HepG2 (cell line): Measurements from ENCODE around the gene SYNPO. TPM values are rescaled to one million over a fixed set of nuclear protein-coding genes. Genes with fewer than 3 reads are reported as not detected.

ENCODE experiments used
- ATAC-seq: fragments of 200-7000 bp; cut with Tn5 transposase; 3 replicates; pipeline ENCODE4 v1.9.1; 2020; ENCODE audit warnings: mild to moderate bottlenecking, moderate library complexity
- BruUV-seq: library from RNA; stranded (reverse); fragments of 400-500 nt; replicated peaks from 2 replicates; lab custom pipeline; 2021; lab: Mats Ljungman, UMichigan
- CTCF ChIA-PET: fragments of 300-600 bp; formaldehyde crosslinking; extraction: SDS; loops from one replicate; lab custom pipeline; 2021; ENCODE audit warnings: low total read pairs, inconsistent platforms, low intra/inter-chr PET ratio; lab: Yijun Ruan, JAX
- POLR2A ChIA-PET: fragments of 350-600 bp; sonication (Branson Sonifier 250); formaldehyde crosslinking; loops from one replicate; lab custom pipeline; 2020; ENCODE audit warnings: antibody characterized with exemption, inconsistent platforms; lab: Yijun Ruan, JAX
- DNase-seq: peaks from one replicate; pipeline ENCODE4 v3.0.0-alpha.2; 2015; ENCODE audit warnings: low spot score
- FAIRE-seq: peaks from 3 replicates; lab custom pipeline; 2011; peaks lifted over from hg19 to GRCh38; lab: Jason Lieb, UNC
- H2AFZ ChIP-seq: one replicate; pipeline ENCODE4 v1.6.1; 2011; ENCODE audit warnings: low read length, inconsistent platforms
- H3K27ac ChIP-seq: fragments of 300-600 bp; 3 replicates; pipeline ENCODE4 v1.8.0; 2011; ENCODE audit warnings: mixed run types, mild to moderate bottlenecking, mixed read lengths, low read length, inconsistent platforms; ENCODE audit not compliant: insufficient read depth; ENCODE audit errors: extremely low read length
- H3K27me3 ChIP-seq, 2 experiments: fragments of 200-600 bp in 1 of 2; 2 replicates in 1 of 2; 3 replicates in 1 of 2; pipeline versions ENCODE4 v1.6.0 to v1.8.0; 2011; ENCODE audit warnings: low read length in 2 of 2, mild to moderate bottlenecking in 2 of 2, moderate library complexity in 2 of 2, inconsistent platforms in 1 of 2; ENCODE audit not compliant: insufficient read depth in 2 of 2, control insufficient read depth in 1 of 2
- H3K36me3 ChIP-seq, 2 experiments: fragments of 200-600 bp in 1 of 2; replicated peaks in 1 of 2; 2 replicates in 1 of 2; 3 replicates in 1 of 2; pipeline versions ENCODE4 v1.5.1 to v1.8.0; 2011; ENCODE audit warnings: low read length in 2 of 2, inconsistent platforms in 1 of 2; ENCODE audit not compliant: insufficient read depth in 2 of 2, control insufficient read depth in 1 of 2
- H3K4me1 ChIP-seq: 2 replicates; pipeline ENCODE4 v1.5.1; 2012; ENCODE audit warnings: low read length, inconsistent platforms; ENCODE audit not compliant: insufficient read depth
- H3K4me2 ChIP-seq: 2 replicates; pipeline ENCODE4 v1.6.0; 2011; ENCODE audit warnings: low read depth, low read length, inconsistent platforms
- H3K4me3 ChIP-seq, 3 experiments: fragments of 200-600 bp in 1 of 3; sonication (generic), shearing (Covaris generic) in 1 of 3; replicated peaks in 1 of 3; 2 replicates each; pipeline ENCODE4 v1.5.1; 2011 to 2016; ENCODE audit warnings: low read length in 3 of 3, inconsistent platforms in 2 of 3, low read depth in 2 of 3, mild to moderate bottlenecking in 2 of 3, control low read depth in 1 of 3, mixed read lengths in 1 of 3; ENCODE audit not compliant: insufficient read depth in 1 of 3
- H3K79me2 ChIP-seq: one replicate; pipeline ENCODE4 v1.6.1; 2011; ENCODE audit warnings: low read length, inconsistent platforms; ENCODE audit not compliant: insufficient read depth
- H3K9ac ChIP-seq: 2 replicates; pipeline ENCODE4 v1.6.0; 2011; ENCODE audit warnings: mild to moderate bottlenecking, low read depth, low read length, inconsistent platforms; ENCODE audit not compliant: insufficient read depth
- H3K9me3 ChIP-seq: 2 replicates; pipeline ENCODE4 v1.5.1; 2012; ENCODE audit warnings: mild to moderate bottlenecking, low read length
- H4K20me1 ChIP-seq: 2 replicates; pipeline ENCODE4 v1.6.0; 2011; ENCODE audit warnings: inconsistent platforms, mild to moderate bottlenecking, low read length, moderate library complexity; ENCODE audit not compliant: insufficient read depth
- CBX5 ChIP-seq: sonication (generic); formaldehyde crosslinking; IDR thresholded peaks from 2 replicates; pipeline ENCODE4 v1.4.0; 2020; ENCODE audit warnings: missing genetic modification reagents, borderline replicate concordance
- ETV6 ChIP-seq: sonication (generic); formaldehyde crosslinking; conservative IDR thresholded peaks from 2 replicates; pipeline ENCODE4 v1.4.0; 2020; ENCODE audit warnings: missing genetic modification reagents
- FOXC1 ChIP-seq: sonication (generic); formaldehyde crosslinking; IDR thresholded peaks from 2 replicates; pipeline ENCODE4 v1.8.0; 2022; ENCODE audit warnings: mild to moderate bottlenecking, missing genetic modification reagents, borderline replicate concordance
- LCORL ChIP-seq, 2 experiments: fragments of 450-650 bp in 1 of 2; sonication (generic) in 1 of 2; formaldehyde crosslinking in 1 of 2; IDR thresholded peaks; 2 replicates each; pipeline versions ENCODE4 v1.5.0 to v1.6.1; 2017 to 2020; ENCODE audit warnings: antibody characterized with exemption in 1 of 2, missing genetic modification reagents in 1 of 2
- SATB2 ChIP-seq: sonication (generic); formaldehyde crosslinking; IDR thresholded peaks from 2 replicates; pipeline ENCODE4 v1.5.0; 2020; ENCODE audit warnings: missing genetic modification reagents
- ZNF251 ChIP-seq: sonication (generic); formaldehyde crosslinking; IDR thresholded peaks from 2 replicates; pipeline ENCODE4 v1.9.0; 2021; ENCODE audit warnings: mild to moderate bottlenecking, missing genetic modification reagents
- WGBS: methylation state at CpG from one replicate; pipeline ENCODE4 v1.1.6; 2017; ENCODE audit warnings: low lambda C conversion rate; 5-methylcytosine and 5-hydroxymethylcytosine counted together
- in situ Hi-C: cut with HindIII; loops from 2 replicates; pipeline ENCODE4 v1.10.0; 2017; ENCODE audit warnings: low pct_unique_long_range_greater_than_20kb; ENCODE audit not compliant: extremely low pct_ligation_motif_present
- intact Hi-C: fragments of 100-400 bp; cut with micrococcal nuclease; formaldehyde crosslinking; loops from one replicate; pipeline ENCODE4 v1.10.0; 2022; ENCODE audit not compliant: unreplicated experiment
- polyA plus RNA-seq, 8 experiments: library from polyadenylated mRNA; depleted of rRNA in 3 of 8; stranded (reverse) in 7 of 8; unstranded in 1 of 8; fragments of >200 nt; fragmentation: Illumina TruSeq in 4 of 8; extraction: Trizol in 4 of 8; gene quantifications; 2 replicates each; pipeline versions ENCODE4 v1.2.1 to v1.2.3, GENCODE V29; 2011 to 2016; ENCODE audit warnings: low read depth in 4 of 8, missing spikeins in 1 of 8, mixed read lengths in 1 of 8; ENCODE audit not compliant: insufficient read depth in 1 of 8
- total RNA-seq, 5 experiments: library from RNA; depleted of rRNA; stranded (reverse); fragments of >200 nt; fragmentation: Illumina TruSeq; extraction: Trizol; gene quantifications; 2 replicates each; pipeline ENCODE4 v1.2.3, GENCODE V29; 2016; ENCODE audit warnings: low read depth in 1 of 5
- TF ChIP-seq, protein P1 (sequence below): IDR thresholded peaks from 2 replicates; pipeline ENCODE4 v1.6.1; 2016; ENCODE audit warnings: mild to moderate bottlenecking
- TF ChIP-seq, protein P2 (sequence below): sonication (generic); formaldehyde crosslinking; IDR thresholded peaks from 2 replicates; pipeline ENCODE4 v1.5.1; 2020; ENCODE audit warnings: mild to moderate bottlenecking, missing genetic modification reagents, borderline replicate concordance
- TF ChIP-seq, protein P3 (sequence below): sonication (generic); formaldehyde crosslinking; conservative IDR thresholded peaks from 2 replicates; pipeline ENCODE4 v1.8.0; 2022; ENCODE audit warnings: low read depth, missing genetic modification reagents

SYNPO gene
- total and polyA plus RNA-seq, 2 of the 13 experiments (the other 11 are each of a cell fraction or from before 2014, with no cell fraction given), result 0.09 to 0.30 TPM

DNA sequence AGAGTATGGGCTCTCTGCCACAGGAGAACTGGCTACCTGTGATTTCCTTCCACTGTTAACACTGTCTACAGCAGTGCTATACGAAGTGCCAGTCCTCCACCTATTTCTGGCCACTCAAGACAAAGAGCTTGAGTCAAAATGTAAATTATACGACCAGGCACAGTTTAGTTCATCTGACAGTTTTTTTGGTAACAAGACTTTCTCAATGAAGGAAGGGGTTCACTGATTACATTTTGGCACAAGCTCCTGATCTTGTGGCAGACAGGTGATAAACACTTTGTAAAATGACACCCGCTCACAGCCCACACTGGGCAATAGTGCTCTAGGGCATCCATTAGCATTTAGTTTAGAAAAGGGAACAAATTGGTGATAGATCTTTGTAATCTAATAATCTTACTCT, 51.8 kb downstream of the SYNPO start (continued):
- TF ChIP-seq, protein P1, sequence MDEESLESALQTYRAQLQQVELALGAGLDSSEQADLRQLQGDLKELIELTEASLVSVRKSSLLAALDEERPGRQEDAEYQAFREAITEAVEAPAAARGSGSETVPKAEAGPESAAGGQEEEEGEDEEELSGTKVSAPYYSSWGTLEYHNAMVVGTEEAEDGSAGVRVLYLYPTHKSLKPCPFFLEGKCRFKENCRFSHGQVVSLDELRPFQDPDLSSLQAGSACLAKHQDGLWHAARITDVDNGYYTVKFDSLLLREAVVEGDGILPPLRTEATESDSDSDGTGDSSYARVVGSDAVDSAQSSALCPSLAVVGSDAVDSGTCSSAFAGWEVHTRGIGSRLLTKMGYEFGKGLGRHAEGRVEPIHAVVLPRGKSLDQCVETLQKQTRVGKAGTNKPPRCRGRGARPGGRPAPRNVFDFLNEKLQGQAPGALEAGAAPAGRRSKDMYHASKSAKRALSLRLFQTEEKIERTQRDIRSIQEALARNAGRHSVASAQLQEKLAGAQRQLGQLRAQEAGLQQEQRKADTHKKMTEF (CRISPR knock-in tag), result no peak
- no peak for TF ChIP-seq CBX5 (CRISPR knock-in tag)
- TF ChIP-seq ETV6 (CRISPR knock-in tag), result no peak
- TF ChIP-seq, protein P2, sequence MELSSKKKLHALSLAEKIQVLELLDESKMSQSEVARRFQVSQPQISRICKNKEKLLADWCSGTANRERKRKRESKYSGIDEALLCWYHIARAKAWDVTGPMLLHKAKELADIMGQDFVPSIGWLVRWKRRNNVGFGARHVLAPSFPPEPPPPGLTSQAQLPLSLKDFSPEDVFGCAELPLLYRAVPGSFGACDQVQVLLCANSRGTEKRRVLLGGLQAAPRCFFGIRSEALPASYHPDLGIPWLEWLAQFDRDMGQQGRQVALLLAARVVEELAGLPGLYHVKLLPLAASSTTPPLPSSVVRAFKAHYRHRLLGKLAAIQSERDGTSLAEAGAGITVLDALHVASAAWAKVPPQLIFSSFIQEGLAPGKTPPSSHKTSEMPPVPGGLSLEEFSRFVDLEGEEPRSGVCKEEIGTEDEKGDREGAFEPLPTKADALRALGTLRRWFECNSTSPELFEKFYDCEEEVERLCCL (CRISPR knock-in tag), result no peak
- no peak for TF ChIP-seq SATB2
- TF ChIP-seq, protein P3, sequence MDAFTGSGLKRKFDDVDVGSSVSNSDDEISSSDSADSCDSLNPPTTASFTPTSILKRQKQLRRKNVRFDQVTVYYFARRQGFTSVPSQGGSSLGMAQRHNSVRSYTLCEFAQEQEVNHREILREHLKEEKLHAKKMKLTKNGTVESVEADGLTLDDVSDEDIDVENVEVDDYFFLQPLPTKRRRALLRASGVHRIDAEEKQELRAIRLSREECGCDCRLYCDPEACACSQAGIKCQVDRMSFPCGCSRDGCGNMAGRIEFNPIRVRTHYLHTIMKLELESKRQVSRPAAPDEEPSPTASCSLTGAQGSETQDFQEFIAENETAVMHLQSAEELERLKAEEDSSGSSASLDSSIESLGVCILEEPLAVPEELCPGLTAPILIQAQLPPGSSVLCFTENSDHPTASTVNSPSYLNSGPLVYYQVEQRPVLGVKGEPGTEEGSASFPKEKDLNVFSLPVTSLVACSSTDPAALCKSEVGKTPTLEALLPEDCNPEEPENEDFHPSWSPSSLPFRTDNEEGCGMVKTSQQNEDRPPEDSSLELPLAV (CRISPR knock-in tag), result no peak
- TF ChIP-seq ZNF251, result no peak

DNA sequence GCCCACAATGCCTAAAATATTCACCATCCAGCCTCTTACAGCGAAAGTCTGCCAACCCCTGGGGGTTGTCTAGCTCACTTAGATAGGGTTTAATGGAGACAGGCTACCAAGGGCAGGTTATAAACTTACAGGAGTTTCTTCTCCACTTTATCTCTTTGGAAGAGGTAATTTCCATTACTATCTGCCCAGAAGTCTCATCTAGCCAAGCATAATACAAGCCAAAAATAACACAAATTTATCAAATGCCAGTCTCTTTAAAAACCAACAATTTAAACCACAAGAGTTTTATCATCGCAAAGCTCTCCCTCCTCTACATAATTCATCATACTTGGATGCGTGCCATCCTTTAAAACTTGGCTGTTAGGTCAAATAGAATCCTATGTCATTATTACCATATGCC, 54.2 kb downstream of the SYNPO start:
- H2AFZ ChIP-seq, result no peak overlapping the region
- no peaks in the 10 kb centered on the region for H3K9me3 ChIP-seq
- ATAC-seq, result no peak
- no peak overlapping the region for H3K4me3 ChIP-seq
- intact Hi-C loops (no loop called here), in situ Hi-C loops (no loop called here)
- no peak for FAIRE-seq
- CTCF ChIA-PET, result no interaction called here
- no peak overlapping the region for H3K4me2 ChIP-seq
- H3K4me1 ChIP-seq, result peaks cover 8% of the 10 kb centered on the region
- TF ChIP-seq FOXC1 (no peak), LCORL (IDR thresholded peaks at IDR 0.05) (no peak), LCORL (CRISPR knock-in tag; IDR thresholded peaks at IDR 0.05) (no peak)
- BruUV-seq, result no TSS peak
- POLR2A ChIA-PET, result no interaction called here
- no peaks in the 10 kb centered on the region for H3K27me3 ChIP-seq
- H3K27ac ChIP-seq, result no peak overlapping the region
- H3K36me3 ChIP-seq, result peaks cover 37 to 80% of the 10 kb centered on the region in 2 experiments
- no peak for DNase-seq
- H3K79me2 ChIP-seq, result peaks cover 5% of the 10 kb centered on the region
- WGBS, result 95% methylated on average over 3 of the region's 3 CpGs
- H3K9ac ChIP-seq, result no peak overlapping the region
- H4K20me1 ChIP-seq, result no peaks in the 10 kb centered on the region
